Stimulated activated CD8-positive, alpha-beta memory T cell treated with anti-CD3 and anti-CD28 coated beads, Interleukin-12 subunit alpha, Interleukin-12 subunit beta, amount 100 ng/mL, for 4 hours (primary cell): ENCODE measurements around the gene STK17A.

Experiments
- DNase-seq: peaks from one replicate; pipeline ENCODE4 v3.0.0-alpha.2; 2020; ENCODE audit warnings: low read depth

Gene STK17A

DNA sequence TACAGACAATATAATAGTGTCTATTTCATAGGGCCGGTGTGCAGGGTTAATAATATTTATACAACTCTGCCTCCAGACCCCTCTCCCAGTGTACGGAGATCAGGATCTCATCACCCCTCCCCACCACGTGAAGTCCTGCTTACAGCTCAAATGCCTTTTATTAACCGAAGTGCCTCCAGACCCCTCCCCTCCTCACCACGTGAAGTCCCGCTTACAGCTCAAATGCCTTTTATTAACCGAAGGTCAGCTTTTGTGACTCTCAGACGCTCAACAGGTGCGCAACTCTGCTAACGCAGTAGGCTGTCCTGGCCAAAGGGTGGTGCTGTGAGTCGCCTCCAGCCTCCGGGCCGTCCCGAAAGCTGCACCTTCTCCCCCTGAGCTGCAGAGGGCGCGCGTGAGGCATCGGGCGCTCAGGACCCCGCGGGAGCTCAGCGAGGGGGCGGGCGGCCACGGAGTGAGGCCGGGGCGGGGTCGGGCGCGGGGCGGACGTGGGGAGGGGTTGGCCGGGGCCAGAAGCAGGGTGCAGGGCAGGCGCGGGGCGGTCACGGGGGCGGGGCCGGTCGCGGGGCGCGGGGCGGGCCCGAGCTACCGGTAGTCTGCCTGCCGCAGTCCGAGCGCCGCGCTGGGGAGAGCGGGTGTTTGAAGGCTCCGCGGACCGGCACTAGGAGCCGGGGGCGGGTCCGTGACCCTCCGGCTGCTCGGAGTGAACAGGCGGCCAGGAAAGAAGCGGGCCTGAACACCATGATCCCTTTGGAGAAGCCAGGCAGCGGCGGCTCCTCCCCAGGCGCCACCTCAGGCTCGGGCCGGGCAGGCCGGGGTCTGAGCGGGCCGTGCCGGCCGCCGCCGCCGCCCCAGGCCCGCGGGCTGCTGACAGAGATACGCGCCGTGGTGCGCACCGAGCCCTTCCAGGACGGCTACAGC lies at the start of gene STK17A:
TSS of gene STK17A (plus strand) at position 606 of the 921 bp plus-strand sequence. CDS start at position 742, 136 bp downstream.
- DNase-seq = peak; percentile 96

DNA sequence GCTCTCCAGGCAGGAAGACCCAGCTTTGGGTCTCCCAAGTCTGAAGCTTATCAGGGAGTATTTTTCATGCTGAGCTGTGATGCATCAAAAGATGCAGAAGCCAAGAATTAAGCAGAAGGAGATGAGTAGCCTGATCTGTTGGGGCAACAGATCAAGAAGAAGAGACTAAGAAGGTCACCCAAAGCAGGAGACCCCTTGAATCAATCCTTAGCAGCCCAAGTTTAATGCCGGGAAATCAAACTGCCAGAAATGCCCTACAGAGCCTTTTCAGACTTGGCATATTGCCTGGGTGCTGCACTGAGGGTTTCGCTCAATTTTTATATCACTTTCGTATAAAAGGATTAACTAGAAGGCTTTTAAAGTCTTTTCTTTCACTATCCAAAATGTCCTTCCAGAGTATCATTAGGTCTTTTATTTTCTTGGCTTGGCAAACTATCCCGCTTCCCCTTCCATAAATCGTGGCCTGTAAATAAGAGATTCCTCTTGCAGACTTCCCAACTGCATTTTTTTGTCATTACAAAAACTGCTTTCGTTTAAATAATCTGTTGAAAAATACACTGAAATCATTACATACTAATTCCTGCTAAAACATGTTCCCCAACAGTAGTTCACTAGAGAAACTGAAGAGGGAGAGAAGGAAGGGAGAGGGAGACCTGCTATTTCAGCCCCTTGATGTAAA lies 49.0 kb upstream of the STK17A start:
- DNase-seq = no peak

DNA sequence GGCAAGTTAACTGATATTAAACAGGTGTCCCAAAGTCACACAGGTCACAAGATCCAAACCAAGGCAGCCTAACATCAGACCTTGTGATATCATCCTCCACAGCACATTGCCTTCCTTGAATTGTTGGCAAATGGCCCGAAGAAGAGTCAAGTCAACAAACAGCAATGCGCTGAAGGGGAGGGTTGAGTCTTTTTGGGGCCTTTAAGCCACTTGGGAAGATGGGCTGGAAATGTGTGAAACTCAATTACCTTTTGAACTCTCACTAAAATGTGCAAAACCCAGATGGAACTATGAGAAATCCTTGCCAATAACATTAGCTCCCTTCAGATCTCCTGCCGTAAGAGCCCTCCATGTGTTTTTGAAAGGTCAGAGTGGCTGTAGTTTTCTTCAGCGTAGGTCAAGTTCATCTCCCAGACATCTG lies 47.9 kb upstream of the STK17A start:
- no peak for DNase-seq

DNA sequence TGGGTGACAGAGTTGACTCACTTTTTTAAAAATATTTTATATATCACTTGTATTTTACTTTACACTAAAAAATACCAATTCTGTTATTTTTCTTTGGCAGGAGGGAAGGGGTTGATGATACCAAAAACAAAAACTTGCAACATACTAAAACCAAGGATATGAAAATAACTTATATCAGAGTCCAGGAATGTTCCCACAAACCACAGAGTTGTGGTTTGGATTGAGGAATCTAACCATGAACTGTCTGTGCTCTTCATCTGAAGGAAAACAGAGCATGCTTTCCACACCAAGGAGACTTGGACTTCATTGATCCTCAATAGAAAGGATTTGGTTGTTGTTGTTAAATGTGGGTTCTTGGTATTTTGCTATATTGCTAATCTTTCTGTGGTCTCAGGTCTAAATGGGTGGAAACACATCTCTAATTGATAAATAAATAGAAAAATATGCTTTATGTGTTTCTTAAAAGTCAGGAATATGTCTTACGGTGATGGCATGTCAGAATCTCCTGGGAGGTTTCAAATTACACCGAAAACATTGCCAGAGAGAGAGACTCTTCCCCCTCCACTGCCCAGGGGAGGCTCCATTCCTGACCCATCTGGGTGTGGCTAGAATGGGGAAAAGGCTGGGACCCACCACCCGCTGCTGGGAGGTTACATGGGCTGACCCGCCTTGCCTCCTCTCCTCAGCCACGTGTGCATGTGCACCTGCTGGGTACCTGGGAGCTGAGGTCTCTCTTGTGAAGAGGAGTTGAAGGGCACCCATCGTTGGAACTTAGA lies 46.9 kb upstream of the STK17A start:
- no peak for DNase-seq

DNA sequence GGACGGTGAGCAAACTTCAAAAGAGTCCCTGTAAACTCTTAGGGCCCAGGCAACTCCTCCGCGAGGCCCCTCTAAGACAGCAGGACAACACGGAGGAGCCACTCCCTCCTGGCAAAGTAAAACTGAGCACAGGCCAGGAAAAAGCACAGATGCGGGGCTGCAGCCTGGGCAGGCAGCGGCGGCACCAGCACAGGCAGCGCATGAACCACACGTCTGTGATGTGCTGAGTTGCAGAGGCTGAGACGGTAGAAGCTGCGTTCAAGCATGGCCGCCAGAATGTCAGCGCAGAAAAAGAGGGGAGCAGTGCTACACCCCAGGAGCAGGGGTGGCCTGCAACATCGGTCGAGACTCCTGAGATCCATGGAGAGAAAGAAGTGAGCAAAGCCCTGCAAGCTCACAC lies 46.1 kb upstream of the STK17A start:
- no peak for DNase-seq

DNA sequence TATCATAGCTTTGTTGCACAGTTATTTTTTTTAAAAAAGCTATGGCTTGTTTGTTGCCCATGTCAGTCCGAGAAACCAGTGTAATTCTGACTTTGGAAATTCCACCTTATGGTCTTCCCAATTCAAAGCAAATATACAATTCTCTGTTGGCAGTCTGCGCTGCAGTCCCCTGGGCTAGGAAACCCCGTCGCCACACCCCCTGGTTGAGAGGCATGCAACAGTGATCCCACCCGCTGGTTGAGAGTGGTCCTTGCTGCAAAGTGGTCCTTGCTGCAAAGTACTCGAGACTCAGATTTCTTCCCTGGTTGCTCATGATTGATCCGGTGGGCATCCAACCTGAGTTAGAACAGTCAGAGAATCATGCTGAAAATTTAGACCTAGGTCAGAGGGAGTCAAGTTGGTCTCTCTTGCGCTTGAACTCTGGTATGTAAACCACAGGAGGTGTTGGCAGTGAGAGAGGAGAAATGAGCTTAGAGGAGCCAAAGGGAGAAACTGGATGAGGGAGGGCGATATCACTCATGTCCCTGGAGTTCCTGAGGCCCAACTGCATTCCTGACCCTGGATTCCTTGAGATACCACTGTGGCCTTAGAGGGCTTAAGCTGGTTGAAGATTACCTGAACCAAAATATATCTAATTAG lies 45.0 kb upstream of the STK17A start:
- DNase-seq = no peak

DNA sequence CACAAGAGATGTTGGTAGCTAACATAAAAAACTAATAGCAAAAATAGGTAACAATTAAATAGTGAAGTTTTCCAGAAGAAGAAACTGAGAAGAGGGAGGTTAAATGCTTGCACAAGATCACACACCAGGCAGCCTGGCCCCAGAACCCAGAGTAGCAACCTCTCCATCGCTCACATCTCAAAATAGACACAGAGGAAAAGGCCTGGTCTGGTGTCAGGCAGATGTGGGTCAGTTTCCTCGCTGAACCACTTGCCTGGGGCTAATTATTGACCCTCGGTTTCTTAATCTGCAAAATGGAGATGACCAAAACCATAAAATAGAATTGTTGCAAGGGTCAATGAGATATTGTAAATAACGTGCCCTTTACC lies 44.5 kb upstream of the STK17A start:
- no peak for DNase-seq

DNA sequence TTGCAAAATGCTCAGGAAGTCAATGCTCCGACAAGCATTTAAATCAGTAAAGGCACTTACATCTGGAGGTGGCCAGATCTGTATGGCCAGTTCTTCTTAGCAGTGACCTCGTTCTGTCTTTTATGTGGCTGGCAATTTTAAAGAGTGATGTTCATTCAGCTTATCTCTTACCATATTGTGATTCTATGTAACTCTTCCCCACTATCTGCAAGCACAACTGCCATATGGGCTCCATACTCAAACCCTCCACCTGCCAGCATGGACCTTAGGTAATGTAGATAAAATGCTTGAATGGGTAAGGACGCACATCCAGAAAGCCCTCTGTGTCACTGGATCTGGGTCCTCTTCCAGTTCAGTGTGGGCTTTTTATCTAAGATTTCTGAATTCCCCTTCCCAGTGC lies 42.4 kb upstream of the STK17A start:
- DNase-seq = no peak

DNA sequence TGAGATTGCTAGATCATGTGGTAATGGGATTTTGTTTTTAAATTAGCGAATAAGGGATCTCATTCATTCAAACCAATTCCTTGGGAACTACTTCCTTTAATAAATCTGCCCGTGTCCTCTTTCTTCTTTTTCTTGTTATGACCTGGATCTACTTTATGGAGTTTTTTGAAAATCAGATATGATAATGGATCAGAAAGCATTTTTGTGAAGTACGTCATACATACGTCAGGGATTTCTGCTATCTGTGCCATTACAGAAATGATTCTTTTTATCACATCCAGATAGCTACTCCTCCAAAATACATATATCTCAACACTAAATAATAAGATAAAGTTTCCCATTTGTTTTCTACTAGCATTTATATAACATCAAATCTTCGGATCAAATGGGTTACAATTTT lies 40.2 kb upstream of the STK17A start:
- no peak for DNase-seq

DNA sequence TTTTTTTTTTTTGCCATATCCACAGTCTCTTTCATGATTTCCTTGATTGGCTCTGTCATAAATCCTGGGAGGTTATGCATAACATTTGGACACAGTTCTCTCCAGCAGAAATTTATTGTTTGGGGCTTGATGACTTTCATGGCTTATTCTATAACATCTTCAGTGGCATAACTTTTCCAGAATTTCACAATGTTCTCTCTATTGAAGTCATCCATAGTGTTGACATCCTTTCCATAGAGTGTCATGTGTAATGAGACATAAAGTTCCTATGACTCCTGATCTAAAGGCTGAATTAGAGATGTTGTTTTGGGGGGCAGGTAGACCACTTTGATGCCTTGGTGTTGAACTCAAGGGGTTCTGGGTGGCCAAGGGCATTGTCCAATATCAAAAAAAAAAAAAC lies 36.7 kb upstream of the STK17A start:
- no peak for DNase-seq

DNA sequence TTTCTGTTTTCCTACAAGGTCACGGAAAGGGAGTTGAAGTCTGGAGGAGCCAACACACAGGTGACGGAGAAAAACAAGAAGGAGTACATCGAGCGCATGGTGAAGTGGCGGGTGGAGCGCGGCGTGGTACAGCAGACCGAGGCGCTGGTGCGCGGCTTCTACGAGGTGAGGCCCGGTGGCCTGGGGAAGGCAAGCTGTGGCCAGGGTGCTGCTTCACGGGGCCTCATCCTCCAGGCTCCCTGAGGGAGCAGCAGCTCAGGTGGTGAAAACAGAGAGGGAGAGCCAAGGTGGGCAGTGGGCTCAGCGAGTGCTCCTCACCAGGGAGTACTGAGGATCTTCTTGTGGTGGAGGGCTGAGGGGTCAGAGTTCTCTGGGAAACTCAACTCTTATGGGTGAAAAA lies 32.5 kb upstream of the STK17A start:
- DNase-seq = no peak

DNA sequence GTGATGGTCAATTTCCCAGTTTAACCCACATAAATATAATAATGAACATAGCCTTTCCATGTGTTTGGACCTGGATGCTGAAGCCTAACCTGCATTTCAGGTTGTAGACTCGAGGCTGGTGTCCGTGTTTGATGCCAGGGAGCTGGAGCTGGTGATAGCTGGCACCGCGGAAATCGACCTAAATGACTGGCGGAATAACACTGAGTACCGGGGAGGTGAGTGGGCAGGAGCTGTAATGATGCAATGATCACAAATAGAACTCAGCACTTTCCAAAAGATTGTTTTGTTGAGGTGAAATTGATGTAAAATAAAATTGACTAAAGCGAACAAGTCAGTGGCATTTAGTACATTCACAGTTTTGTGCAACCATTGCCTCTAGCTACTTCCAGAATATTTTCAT lies 30.8 kb upstream of the STK17A start:
- DNase-seq = no peak

DNA sequence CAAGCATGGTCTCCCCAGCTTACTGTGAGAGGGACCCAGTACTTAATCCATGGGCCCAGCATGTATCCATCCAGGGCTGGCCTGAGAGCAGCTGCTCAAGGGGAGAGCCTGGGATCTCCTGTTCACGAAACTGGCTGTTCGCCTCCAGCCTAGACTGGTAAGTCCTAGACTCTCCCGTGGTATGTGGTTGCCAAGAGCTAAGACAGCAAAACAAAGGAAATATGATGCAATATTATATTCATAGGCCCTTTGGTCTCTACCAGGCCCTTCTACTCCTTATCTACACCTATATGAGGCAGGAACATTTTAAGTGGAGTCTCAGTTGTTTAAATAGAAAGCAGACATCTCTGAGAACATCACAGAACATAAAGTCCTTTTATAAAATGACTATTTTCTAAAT lies 28.9 kb upstream of the STK17A start:
- no peak for DNase-seq

DNA sequence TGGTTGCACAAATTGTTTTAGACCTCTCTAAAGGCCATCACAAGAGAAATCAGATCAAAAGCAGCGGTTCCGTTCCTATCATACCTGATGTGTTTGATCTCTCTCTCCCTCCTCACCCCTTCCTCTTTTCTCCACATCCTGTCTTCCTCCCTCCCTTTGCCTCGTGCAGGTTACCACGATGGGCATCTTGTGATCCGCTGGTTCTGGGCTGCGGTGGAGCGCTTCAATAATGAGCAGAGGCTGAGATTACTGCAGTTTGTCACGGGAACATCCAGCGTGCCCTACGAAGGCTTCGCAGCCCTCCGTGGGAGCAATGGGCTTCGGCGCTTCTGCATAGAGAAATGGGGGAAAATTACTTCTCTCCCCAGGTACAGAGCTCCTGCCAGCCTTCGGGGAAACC lies 28.5 kb upstream of the STK17A start:
- no peak for DNase-seq

DNA sequence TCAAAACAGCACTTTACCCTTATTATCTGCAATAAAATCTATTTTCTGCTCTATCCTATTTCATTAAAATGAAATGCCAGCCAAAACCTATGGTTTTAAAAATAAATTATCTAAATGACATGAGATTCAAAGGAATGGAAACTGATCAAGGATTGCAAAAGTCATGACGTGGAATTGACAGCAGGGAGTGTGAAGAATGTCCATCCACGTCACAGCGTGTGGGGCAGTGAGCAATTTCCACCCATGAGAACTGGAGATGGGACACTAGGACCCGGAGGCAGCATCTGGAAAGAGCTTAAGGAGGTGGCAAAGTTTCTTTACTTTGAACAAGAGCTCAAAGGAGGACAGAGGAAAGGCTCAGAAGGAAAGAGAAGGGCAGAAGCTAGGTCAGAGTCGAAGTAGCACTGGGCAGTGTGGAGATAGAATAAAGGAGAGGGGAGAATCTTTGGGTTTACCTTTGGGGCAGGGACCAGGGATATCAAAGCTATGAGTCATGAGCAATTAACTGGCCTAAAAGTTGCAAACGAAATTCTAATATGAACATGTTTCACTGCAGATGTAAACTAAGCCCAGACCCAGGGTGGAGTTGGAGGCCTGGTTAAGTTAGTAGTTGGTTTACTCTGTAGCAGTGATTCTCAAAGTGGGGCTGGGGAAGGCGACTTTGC lies 24.9 kb upstream of the STK17A start:
- no peak for DNase-seq

DNA sequence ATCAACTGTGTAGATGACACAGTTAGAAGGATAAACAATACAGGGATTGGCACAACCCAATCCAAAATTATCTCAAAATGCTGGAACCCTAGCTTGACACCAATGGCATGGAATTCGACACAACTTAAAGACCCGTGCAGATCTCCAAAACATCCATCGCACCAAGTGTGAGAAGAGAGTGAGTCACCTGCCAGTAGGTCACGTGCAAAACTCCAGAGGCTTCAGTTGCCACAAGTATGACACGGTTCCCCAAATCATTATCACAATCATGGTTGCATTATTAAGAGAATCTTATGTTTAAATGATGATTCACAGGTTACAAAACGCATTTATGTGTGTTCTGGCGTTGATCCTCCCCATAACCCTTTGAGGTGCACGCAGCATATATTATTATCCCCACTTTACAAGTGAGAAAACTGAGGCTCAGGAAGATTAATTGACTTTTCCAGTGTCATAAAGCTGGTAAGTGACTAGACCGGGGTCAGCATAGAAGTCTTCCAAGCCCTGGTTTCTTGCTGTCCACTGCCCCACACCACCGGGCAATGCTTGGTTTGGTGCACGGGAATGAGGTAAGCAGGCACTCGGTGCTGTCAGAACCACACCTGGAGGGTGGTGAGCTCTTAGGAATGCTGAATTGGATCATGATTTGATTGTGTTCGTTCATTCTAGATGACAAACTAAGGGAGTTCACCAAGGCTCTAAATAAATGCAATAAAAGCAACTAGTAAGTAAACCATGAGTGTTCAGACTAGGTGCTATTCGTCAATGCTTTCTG lies 23.6 kb upstream of the STK17A start:
- no peak for DNase-seq

DNA sequence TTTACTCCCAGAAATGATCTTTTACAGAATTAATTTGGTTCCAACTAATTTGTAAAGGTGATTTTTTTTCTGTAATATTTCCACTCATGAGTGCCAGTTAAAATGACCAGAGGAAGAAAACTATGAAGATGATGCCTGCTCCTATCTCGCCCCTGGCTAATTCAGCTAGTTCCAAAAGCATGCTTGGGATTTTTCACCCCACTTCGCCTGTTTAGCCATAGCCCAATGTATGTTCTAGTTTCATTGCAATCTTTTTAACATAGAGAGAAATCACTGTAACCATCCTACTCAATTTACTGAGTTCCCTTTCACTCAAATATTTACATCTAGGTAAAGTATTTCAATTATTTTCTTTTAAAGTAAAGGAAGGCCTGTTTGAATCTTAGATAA lies 23.0 kb upstream of the STK17A start:
- no peak for DNase-seq

DNA sequence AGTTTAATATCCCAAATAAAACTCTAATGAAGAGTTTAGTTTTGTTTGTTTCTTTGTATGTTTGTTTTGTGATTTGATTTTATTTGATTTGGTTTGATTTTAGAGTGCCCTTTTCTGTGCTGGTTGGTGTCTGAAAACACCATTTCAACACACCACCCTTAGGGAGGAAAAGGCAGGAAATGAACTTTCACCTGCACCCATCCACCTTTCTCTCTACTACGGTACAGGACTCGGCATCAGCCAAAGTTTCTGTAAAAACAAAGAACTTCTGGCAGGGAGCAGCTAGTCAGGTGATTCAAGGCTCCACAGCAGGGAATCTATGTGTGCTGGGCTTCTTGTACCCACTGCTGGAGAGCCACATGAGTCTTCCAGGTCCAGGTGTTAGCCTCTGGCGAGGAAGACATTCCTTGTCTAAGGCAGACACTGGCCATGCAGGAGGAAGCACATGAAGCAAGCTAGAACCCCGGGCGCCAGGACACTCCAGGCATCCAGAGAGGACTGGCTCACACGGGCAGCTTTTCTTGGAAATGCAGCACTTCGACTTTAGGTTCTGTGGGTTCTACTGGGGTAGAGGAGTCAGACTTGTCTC lies 22.1 kb upstream of the STK17A start:
- DNase-seq = no peak

DNA sequence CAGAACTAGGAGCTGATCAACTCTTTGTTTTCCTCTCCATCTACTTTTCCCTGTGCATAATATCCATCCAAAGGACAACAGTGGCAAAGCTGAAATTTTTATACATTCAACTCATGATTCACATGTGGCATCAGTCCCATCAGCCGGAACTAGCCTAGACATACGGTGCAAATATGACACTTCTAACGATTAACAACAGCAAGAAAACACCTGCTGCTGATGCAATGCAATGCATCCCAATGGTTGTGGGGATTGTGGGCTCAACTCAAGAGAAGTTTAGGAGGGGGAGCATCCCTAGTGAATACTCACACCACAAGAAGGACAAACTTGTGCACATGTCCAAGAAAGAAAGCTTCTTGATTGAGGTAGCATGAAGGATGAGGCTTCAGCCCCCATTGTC lies 20.5 kb upstream of the STK17A start:
- DNase-seq = no peak

DNA sequence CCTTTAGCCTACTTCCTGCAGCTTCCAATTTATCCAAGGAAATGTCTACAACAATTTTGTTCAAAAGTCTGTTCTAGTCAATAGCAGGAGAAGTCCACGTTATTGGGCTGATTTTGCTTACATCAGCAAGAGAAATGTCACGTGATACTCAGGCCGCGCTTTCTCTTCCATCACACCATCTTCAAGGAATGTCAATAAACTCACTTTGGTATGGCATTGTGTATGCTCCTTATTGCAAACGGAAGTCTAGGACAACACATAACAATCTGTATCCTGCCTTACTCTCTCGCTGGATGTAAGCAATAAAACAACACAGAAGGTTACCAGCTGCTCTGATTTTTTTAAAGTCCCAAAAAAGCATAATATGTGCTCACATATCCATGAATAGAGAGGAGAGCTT lies 17.1 kb upstream of the STK17A start:
- no peak for DNase-seq

DNA sequence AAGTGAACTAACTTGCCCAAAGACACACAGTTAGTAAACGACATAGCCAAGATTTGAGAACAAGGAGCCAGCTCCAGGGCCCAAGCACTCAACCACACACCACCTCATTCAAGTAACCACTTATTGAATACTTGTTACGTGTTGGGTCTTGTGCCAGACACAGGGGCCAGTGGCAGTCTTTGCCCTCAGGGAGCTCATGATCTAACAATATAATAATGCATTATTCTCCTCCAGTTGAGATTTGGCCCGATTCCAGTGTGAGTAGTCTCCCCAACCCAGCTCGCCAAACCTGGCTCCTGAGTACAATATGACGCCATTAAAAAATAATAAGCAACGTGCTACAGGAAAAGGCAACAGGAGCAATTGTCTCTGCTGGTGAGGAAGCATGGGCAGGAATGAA lies 14.4 kb upstream of the STK17A start:
- no peak for DNase-seq
